Activated T-cell treated with anti-CD3 and anti-CD28 coated beads for 4 hours (primary cell): ENCODE measurements around the gene MEIS3.
A peak's percentile ranks its signal among the peaks of the same experiment; 100 is the strongest.

Source experiments
- DNase-seq: peaks from one replicate; pipeline ENCODE4 v3.0.0-alpha.2; 2020

Gene MEIS3

DNA sequence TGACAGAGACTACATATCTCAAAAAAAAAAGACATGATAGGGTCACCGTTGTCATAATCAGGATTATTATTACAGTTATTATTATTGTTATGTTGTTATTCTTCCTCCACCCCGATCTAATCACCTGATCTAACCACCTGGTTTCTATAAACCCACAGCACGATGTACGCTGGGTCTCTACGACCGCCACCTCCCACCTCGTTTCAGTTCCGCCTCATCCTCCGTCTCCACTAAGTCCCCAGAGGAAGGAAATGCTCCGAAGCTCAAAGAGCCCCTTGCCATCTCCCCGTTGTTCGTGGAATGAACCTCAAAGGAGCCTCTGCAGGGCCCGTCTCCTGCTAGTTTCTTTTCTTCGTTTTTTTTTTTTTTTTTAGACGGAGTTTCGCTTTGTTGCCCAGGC is 15.9 kb upstream of the MEIS3 start:
- no peak for DNase-seq

DNA sequence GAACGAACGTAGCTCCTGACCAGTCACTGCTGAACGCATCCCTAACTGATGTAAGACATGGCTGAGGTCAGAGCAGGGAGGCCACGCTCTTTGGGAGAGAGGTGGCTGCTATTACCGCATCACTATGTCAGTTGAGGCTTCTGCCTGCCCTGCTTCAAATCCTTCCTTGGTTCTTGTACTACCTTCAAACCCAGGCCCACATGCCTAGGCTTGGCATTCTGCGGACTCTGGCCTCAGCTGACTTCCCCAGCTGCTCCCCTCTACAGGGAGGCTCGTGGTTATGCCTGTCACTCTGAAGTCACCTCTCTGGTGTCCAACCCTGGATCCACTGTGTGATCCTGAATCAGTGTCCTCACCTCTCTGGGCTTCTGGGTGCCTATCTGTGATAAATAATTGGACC is 14.8 kb upstream of the MEIS3 start:
- no peak for DNase-seq

DNA sequence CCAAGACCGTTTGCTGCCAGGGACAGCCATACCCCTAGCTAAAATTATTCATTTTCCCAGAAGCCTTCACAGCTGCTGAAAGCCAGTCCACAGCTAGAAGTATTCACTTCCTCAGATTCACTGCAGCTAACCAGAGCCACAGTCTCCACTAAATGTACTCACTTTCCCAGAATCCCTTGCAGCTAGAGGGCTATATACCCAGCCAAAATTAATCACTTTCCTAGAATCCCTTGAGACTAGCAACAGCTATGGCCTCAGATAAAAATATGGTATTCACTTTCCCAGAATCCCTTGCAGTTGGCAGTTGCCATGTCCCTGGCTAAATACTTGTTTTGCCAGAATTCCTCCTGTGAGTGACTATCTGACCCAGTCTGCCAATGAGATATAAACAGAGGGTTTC is 13.8 kb upstream of the MEIS3 start:
- DNase-seq = no peak

DNA sequence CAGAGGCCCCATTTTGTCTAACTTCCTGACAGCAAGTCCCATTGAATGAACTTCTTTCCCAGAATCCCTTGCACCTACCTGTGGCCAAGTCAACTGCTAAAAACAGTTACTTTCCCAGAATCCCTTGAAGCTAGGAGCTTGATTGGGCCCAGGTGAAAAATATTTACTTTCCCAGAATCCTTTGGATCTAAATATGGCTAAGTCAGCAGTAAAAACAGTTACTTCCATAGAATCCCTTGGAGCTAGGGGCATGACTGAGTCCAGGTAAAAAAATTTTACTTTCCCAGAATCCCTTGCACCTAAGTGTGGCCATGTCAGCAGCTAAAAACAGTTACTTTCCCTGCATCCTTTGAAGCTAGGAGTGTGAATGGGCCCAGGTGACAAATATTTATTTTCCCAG is 13.2 kb upstream of the MEIS3 start:
- DNase-seq = no peak

DNA sequence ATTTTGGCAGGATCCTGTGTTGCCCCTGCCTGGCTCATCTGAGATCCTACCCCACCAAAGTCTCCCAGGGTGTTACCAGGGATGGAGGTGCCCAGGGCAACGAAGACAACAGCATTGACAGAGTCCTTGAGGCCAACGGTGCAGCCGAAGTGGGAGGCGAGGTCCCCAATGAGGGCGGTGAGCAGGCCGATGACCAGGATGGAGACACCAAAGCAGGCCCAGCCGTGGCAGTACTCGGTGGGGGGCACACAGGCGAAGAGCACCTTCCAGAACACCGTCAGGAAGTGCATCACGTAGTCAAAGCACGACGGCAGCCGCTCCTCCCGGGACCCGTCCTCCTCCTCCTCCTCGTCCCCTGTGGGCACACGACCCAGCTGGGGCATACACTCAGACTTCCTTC is 12.8 kb upstream of the MEIS3 start:
- DNase-seq = no peak

DNA sequence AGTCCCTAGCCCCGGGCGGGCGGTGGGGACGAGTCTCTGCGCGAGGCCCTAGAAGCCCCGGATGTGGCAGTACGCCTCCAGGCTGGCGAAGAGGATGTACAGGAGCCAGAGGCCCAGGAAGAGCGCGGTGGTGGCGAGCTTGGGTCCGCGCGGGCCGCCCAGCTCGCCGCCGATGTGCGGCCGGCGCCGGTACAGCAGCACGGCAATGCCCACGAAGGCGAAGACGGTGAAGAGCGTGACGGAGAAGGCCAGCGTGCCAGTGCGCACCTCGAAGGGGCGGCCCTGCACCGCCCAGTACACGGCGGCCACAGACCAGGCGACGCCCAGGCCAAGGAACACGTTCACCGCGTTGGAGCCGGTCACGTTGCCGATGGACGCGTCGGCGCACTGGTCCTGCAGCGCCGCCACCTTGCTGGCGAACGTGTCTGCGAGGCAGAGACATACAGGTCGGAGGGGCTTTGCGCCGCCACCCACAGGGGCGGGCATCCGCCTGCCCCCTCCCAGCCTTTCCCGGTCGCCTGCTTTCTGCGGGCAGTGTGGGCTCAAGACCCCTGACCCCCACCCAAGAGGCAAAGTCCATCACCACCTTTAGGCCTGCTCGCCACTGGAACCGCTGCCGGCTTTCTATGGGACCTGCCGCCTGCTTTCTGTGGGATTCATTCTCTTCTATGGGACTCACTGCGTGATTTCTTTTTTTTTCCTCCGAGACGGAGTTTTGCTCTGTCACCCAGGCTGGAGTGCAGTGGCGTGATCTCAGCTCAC is 10.9 kb upstream of the MEIS3 start:
- DNase-seq = no peak

DNA sequence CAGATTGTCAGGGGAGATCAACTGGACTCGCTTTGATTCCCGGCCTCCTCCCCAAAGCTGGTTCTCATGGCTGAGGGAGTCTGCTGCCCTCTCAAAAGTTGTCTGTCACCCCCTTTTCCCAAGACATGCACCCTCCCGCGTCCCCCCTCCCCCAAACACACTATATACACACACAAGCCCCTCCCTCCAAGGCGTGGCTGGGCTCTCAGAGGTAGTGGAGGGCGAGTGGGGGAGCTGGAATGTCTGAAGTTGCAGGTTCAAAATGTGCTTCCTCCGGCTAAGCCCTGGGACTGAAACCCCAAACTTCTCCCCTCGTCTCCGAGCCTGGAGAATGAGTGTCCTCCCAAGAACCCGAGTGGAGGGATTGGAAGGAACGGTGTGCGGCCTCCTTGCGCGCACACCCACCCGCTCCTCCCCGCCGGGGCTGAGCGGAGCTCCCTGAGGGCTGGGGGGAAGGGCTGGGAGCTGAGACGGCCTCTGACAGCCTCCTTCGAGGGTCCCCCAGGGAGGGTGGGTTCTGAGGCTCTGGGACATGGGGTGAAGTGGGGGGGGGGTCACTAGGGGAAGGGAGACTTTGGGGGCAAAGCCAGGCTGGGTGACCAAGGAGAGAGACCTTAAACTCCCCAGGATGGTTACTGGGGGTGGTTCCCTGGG is 9.9 kb upstream of the MEIS3 start:
- no peak for DNase-seq

DNA sequence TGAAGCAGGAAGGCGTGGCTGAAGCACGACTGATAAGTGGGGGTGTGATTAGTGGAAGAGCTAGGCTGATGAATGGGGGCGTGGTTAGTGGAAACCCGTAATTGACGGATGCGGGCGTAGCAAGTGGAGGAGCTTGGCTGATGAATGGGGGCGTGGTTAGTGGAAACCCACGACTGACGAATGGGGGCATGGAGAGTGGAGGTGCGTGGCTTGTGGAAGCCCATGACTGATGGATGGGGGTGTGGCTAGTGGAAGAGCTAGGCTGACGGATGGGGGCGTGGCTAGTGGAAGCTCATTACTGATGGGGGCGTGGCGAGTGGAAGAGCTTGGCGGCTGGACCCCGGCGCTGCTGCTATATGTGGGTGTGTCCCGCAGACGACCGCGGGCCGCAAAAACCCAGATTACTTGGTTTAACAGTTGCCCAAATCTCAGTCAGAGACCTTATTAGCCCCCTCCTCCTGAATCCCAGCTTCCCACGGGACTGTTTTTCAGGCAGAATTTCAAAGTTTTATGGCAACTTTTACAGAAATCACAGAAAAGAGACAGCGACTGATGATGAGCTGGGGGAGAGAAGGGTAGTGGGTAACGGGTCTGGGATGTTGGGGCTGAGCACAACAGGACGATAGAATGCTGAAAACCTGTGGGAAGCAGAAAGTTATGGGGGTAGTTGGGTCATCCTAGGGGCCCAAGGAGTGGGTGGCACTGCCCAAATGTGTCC is 9.0 kb upstream of the MEIS3 start:
- peak; percentile 79 for DNase-seq

DNA sequence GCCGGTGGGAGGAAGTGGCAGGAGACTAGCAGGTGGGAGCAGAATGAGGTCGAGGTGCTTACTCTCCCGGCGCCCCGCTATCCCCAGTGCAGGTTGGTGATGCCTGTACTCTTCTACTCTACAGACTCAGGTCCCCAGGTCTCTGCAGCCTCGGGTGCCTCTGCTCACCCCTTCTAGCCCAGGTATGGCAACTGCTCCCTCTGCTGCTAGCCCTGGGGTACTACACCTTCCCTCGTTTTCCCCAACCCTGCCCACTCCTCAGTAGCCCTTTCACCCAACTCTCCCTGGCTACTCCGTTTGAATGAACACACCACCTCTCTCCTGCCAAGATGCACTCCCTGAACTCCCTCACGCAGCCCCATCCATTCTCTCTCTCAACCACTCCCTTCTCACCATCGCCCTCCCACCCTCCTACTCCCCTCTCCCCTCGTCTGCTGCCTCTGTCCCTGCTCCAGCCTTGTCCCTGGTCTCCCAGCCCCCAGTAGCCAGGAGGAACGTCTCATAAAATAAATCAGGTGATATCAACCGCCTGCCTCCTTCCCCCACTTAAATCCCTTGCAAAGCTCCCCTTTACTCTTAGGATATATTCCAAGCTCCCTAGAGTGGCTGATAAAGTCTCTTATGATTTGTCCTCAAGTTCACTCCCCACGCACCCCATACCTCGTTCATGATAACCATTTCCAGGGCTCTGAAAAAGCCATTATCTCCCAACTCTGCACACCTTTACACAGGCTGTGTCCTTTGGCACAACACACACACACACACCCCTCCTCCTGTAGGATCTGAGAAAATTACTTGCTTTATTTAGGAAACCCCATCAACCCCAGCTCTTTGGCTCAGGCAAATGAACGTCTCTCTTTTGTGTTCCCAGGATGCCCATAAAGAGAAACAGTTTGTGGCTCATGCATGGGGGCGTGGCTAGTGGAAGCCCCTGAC is 8.2 kb upstream of the MEIS3 start:
- peak; percentile 62 for DNase-seq

DNA sequence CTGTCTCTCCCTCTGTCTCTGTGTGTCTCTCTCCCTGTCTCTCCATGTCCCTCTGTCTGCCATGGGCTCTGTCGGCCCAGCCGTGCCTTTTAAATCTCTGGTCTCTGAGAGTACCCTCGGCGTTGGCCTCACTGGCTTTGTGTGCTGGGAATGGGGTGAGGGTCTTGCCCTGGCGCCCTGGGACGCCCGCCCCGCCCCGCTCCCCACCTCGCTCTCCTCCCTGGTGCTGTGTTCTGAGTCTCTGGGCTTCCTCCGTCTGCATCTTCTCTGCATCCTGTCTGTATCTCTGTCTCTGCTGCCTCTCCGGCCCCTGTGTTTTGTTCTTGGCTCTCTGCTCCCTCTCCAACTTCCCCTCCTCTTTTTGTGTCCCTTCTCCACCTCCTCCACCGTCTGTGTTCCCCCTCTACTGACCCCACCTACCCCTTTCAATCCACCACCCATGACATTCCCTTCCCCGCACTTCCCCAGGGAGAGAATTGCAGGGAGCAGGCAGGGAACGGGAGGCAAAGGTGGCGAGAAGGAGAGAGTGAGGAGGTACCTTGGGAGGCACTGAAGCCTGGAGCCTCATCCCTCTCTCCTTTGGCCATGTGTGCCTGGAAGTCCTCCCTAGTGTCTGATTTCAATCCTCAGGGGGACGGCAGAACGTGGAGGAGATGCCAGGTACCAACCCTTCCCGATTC is 4.0 kb upstream of the MEIS3 start:
- no peak for DNase-seq

DNA sequence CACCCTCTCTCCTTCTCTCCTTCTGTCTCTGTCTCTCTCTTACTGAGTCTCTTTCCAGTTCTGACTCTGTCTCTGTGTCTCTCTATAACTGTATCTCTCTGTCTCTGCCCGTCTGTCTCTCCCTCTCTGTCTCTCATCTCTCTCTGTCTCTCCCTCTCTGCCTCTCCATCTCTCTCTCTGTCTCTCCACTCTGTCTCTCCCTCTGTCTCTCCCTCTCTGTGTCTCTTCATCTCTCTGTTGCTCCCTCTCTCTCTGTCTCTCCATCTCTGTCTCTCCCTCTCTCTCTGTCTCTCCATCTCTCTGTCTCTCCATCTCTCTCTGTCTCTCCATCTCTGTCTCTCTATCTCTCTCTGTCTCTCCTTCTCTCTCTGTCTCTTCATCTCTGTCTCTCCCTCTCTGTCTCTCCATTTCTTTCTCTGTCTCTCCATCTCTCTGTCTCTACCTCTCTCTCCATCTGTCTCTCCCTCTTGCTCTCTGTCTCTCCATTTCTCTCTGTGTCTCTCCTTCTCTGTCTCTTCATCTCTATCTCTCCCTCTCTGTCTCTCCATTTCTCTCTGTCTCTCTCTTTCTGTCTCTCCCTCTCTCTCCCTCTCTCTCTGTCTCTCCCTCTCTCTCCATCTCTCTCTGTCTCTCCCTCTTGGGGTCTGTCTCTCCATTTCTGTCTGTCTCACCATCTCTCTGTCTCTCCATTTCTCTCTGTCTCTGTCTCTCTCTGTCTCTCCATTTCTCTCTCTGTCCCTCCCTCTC is 3.3 kb upstream of the MEIS3 start:
- DNase-seq = no peak

DNA sequence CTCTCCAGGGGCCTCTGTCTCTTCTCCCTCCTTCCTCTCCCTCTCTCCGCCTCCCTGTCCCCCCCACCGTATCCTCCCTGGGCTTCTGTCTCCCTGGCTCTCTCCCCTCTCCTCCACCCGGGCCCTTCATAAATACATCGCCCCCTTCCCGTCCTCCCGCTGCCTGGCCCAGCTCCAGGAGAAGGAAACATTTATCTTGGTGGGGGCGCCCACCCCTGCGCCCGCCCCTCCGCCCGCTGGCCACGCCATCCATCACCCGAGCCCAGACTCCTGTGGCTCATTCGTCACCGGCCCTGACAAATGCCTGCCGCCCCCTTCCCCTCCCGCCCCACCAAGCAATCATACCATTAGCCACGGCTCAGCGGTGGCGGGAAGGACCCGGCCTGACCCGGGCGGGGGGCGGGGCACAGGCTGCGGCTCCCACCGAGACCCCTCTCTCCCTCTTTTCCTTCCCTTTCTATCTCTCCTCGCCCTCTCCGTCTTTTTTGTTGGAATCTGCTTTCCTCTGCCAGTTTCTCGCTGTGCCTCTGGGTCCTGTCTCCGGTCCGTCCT is 2.6 kb upstream of the MEIS3 start:
- DNase-seq = no peak

DNA sequence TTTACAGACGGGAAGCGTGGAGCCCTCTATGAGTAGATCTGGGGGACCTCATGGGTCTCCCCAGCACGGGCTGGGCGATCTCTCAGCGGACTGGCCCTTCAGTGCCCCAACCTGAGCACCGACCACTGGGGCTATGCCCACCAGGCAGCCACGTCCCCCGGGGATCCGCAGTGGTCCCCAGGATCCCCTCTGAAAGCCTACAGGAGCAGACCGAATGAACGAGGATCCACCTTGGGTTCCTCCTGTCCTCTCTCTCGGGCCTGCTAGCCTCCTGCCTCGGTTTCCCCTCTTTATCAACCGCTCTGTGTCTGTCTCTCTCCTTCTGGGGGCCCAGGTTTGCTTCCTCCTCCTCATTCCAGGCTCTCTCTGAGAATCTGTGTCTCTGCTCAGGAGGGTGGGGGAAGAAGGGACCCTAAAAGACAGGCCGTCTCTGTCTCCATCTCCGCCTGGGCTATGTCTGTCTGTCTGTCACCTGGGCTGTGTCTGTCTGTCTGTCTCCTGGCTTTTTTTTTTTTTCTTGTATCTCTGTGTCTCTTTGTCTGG is 2.0 kb upstream of the MEIS3 start:
- no peak for DNase-seq

DNA sequence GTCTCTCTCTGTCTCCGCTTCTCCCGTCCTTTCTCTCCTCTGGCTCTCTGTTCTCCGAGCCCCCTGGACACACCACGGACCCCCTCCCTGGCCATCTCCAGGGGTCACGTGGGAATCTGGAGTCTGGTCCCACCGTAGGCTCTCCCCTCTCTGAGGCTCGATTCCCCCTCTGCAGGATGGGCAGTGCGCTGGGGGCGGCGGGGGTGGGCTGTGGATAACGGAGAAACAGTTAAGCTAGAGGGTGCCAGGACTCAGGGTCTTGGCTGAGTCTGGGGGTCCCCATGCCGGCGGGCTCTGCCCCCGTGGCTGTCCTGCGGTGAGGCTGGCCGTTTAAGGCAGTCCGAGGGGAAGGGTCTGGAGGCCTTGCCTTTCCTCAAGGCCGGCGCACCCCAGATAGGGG is 462 bp upstream of the MEIS3 start:
- no peak for DNase-seq

DNA sequence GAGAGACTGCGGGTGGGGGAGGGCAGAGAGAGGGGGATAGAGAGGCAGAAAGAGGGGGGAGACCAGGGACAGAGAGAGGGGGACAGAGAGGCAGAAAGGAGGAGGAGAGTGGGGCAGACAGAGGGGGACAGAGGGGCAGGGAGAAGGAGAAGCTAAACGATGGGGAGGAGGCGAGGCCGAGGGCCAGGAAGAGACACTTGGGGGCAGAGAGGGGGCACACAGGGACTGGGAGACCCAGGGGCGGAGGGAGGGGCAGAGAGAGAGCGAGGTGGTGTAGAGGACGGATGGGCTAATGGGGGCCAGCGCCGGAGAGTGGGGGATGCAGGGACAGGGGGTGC is 666 bp downstream of the MEIS3 start:
- DNase-seq = no peak

DNA sequence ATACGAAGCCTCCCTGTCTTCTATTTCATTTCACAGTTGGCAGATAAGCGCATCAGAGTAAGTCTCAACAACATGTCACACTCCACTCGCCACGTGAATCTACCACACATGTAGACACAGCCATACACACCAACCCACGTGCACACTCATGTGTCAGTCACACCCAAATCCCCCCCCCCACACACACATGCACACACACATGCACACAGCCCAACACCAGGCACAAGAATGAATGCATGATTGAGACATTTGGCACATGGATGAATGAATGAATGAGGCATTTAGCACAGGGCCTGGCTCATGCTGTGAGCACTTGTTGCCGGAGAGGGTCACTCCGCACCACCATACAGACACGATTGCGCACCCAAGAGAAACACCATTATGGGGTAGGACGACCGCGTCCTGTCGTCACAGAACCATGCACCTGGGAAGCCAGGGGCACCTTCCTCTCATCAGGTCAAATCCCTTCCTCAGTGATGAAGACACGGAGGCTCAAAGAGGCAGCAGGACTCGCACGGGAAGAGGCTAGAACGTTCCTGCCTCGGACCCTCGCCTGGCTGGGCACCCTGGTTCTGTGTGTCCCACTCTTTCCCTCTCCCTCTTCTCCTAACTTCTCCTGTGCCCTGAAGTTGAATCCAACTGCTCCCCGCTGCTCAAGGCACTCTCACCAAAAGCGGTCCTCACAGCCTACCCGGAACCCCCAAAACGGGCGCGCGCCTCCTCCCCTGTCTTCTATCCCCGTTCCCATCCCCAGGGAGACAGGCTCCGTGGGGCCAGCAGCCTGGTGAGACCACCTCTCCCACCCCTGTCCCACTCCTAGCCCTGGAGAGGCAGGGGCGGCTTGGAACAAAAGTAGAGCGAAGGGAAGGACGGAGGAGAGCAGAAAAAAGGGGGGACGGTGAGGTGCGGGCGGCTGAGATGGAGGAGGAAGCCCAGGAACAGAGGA is 1.3 kb downstream of the MEIS3 start:
- no peak for DNase-seq

DNA sequence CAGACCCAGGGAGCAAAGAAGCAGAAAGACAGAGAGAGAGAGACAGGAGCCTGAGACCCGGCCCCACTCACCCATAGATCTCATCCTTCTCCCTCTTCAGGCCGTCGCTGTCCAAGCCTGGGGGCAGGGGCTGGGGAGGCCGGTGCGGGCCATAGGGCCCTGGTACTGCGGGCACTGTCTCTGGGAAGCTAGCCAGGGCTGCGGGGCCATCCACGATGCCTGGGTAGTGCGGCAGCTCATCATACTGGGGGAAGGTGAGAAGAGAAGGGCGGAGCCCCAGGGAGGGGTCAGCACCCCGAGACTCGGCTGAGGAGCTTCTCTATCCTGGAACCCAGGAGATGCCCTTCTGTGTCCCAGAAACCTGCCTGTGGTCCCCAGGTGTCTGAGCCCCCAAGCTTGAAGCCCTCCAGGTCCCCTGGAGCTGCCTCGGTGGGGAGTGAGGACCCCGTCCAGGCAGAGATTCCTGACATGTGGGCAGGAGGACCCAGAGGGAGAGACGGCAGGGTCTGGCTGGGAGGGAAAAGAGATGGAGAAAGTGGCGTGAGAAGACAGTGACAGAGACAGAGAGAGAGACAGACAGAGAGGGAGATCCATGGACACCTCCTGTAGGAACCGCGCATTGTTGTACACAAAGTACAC is 2.1 kb downstream of the MEIS3 start:
- DNase-seq = no peak

DNA sequence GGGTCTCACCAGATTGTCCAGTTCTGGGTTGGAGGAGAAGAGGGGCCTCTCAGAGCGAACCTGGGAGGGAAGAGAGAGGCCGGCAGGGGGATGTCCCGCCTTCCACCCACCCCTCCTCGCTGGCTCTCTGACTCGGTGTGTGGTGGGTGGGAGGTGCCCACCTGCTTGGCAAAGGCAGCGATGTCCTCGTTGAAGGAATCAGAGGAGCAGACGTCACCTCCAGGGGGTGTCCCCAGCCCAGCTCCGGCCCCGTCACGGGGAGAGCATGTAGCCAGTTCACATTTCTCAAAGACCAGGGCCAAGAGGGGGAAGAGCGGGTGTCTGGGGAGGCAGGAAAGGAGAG is 2.7 kb downstream of the MEIS3 start:
- no peak for DNase-seq

DNA sequence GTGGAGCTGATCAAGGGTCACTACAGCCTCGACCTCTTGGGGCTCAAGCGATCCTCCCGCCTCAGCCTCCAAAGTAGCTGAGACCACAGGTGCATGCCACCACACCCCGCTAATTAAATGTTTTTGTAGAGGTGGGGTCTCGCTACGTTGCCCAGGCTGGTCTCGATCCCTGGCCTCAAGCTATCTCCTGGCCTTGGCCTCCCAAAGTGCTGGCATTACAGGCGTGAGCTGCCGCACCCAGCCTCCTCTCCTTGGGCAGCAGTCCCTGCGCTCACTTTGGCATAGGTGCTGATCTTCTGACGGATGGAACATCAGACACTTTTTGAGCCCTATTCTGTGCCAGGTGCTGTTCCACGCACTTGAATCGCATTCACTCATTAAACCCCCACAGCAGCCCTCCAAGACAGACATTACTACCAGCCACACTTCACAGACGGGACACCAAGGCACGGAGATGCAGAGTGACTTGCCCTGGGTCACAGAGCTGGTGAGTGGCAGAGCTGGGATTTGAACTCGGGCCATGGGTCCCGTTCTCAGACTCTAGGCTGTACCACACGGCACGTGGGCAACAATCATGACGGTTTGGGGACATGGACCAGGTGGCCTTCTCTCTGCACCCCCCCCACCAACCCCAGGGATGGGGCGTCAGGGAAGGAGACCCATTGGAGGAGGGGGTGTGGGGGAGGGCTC is 3.2 kb downstream of the MEIS3 start:
- no peak for DNase-seq
